ENCODE results near the gene SLC22A1. TPM values are rescaled to one million over a fixed set of nuclear protein-coding genes. Genes with fewer than 3 reads are reported as not detected.

SLC22A1 gene
- total RNA-seq, 1 experiment from 2014 or later = 0.39 TPM

DNA sequence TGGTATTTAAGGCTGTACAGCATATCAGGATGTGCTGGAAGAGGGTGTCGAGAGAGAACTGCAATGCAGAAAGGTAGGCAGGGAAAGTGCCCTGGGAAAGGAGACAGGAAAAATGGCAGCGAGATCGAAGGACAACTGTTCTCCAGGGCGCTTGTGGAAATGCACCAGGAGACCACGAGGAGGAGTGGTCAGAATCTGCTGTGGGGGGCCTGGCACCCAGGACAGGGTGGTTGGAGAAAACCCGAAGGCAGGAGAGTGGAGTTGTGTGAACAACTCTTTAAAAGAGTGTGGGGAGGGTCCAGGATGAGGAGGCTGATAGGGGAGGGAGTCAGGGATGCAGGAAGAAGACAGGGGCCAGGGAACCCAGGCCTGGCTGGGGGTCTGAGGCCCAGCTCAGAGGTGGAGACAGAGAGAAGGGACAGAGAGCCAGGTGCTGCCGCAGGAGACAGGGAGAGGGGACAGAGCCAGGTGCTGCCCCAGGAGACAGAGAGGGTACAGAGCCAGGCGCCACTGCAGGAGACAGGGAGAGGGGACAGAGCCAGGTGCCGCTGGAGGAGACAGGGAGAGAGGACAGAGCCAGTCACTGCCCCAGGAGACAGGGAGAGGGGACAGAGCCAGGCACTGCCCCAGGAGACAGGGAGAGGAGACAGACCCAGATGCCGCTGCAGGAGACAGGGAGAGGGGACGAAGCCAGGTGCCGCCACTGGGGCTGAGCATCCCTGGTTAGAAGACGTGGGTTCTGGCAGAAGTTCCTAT, 9.3 kb downstream of the SLC22A1 start:
- H3K9ac ChIP-seq (ENCODE audit: extremely low read depth, insufficient read length, low read length) = no peak overlapping the region
- no peak overlapping the region for H3T11ph ChIP-seq (ENCODE audit: low read length)
- H3K56ac ChIP-seq (ENCODE audit: insufficient read length, low read depth, low read length) = no peak overlapping the region
- no peak overlapping the region for H2BK120ac ChIP-seq (ENCODE audit: low read depth, low read length, poor library complexity, severe bottlenecking)
- no peaks in the 10 kb centered on the region for H3K79me2 ChIP-seq (ENCODE audit: insufficient read depth, low read length)
- H2BK12ac ChIP-seq (ENCODE audit: insufficient read length, low read depth, low read length) = no peak overlapping the region
- no peaks in the 10 kb centered on the region for H3K79me1 ChIP-seq (ENCODE audit: insufficient read depth, low read depth, low read length, poor library complexity, severe bottlenecking)
- Mint-ChIP-seq H3K4me3 (no peak overlapping the region), H3K4me1 (peaks cover 28 to 39% of the 10 kb centered on the region in 2 experiments), H3K36me3 (ENCODE audit: insufficient read depth in 1 of 3, low read depth in 3 of 3) (peaks cover 0 to 2% (median 0%) of the 10 kb centered on the region in 3 experiments; a peak in 1 of 7 replicates), H3K27me3 (ENCODE audit: low read depth) (peaks cover 16% of the 10 kb centered on the region), H3K27ac (peak overlapping the region in 1 of 3 experiments; percentile 7; a peak in 1 of 7 replicates), H3K9me3 (no peaks in the 10 kb centered on the region)
- H3K9me3 ChIP-seq (ENCODE audit: control insufficient read depth, low read depth, low read length) = no peaks in the 10 kb centered on the region
- H4K91ac ChIP-seq (ENCODE audit: insufficient read length, low read depth, low read length) = no peak overlapping the region
- DNase-seq = no peak
- H3K23me2 ChIP-seq (ENCODE audit: insufficient read length, low read depth, low read length, poor library complexity, severe bottlenecking) = no peaks in the 10 kb centered on the region
- H2AK5ac ChIP-seq (ENCODE audit: insufficient read length, low read length) = no peak overlapping the region
- WGBS (ENCODE audit: extremely low coverage, insufficient read length, low lambda C conversion rate) = no CpG with 5 or more reads among the region's 13 CpGs
- H4K5ac ChIP-seq (ENCODE audit: insufficient read length, low read depth, low read length) = no peak overlapping the region
- no peak overlapping the region for H2BK20ac ChIP-seq (ENCODE audit: low read depth, low read length, poor library complexity, severe bottlenecking)
- H2BK15ac ChIP-seq (ENCODE audit: low read depth, low read length) = no peak overlapping the region
- H4K8ac ChIP-seq (replicated peaks; ENCODE audit: insufficient read length, low read depth, low read length) = no peak overlapping the region
- H3K27me3 ChIP-seq (ENCODE audit: insufficient read depth, low read length) = no peaks in the 10 kb centered on the region
- no peak overlapping the region for H3K27ac ChIP-seq (ENCODE audit: insufficient read length, low read depth, low read length)
- no peak overlapping the region for H3K4ac ChIP-seq (ENCODE audit: low read depth, low read length)
- no peak overlapping the region for H3K23ac ChIP-seq (ENCODE audit: insufficient read length, low read depth, low read length)
- H3K18ac ChIP-seq (ENCODE audit: insufficient read length, low read depth, low read length) = no peak overlapping the region
- H3K4me1 ChIP-seq (ENCODE audit: insufficient read depth, low read length) = peaks cover 6% of the 10 kb centered on the region; the same call in 1 of the 2 replicates
- no peak overlapping the region for H3K14ac ChIP-seq (ENCODE audit: insufficient read depth, low read length)
- H2AFZ ChIP-seq (ENCODE audit: low read length) = no peak overlapping the region
- no peak overlapping the region for H2BK5ac ChIP-seq (ENCODE audit: insufficient read length, low read length)
- no peak overlapping the region for H3K4me2 ChIP-seq (ENCODE audit: insufficient read depth, insufficient read length, low read length)
- no peaks in the 10 kb centered on the region for H4K20me1 ChIP-seq (ENCODE audit: control insufficient read depth, insufficient read depth, insufficient read length)
- TF ChIP-seq, protein P1, sequence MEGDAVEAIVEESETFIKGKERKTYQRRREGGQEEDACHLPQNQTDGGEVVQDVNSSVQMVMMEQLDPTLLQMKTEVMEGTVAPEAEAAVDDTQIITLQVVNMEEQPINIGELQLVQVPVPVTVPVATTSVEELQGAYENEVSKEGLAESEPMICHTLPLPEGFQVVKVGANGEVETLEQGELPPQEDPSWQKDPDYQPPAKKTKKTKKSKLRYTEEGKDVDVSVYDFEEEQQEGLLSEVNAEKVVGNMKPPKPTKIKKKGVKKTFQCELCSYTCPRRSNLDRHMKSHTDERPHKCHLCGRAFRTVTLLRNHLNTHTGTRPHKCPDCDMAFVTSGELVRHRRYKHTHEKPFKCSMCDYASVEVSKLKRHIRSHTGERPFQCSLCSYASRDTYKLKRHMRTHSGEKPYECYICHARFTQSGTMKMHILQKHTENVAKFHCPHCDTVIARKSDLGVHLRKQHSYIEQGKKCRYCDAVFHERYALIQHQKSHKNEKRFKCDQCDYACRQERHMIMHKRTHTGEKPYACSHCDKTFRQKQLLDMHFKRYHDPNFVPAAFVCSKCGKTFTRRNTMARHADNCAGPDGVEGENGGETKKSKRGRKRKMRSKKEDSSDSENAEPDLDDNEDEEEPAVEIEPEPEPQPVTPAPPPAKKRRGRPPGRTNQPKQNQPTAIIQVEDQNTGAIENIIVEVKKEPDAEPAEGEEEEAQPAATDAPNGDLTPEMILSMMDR (conservative IDR thresholded peaks at IDR 0.05) = no peak

Measured in H9 (cell line).